KMS-11 (cell line): ENCODE results near the gene MAP7.

Source experiments
- H2AFZ ChIP-seq: fragments of 200-600 bp; sonication (generic); 2 replicates; pipeline ENCODE4 v1.6.1; 2016; ENCODE audit warnings: antibody characterized with exemption, mixed run types, low read depth
- H3K27ac ChIP-seq: fragments of 200-600 bp; sonication (generic); 2 replicates; pipeline ENCODE4 v1.6.1; 2016; ENCODE audit warnings: mild to moderate bottlenecking, mixed run types
- H3K27me3 ChIP-seq: fragments of 200-600 bp; sonication (generic); 2 replicates; pipeline ENCODE4 v1.6.1; 2017; ENCODE audit warnings: mild to moderate bottlenecking, low read depth, mixed run types, moderate library complexity; ENCODE audit not compliant: insufficient read depth
- H3K36me3 ChIP-seq: fragments of 200-600 bp; sonication (generic); 2 replicates; pipeline ENCODE4 v1.6.1; 2017; ENCODE audit warnings: mild to moderate bottlenecking, mixed run types; ENCODE audit not compliant: insufficient read depth
- H3K4me1 ChIP-seq: fragments of 200-600 bp; sonication (generic); 2 replicates; pipeline ENCODE4 v1.6.1; 2016; ENCODE audit warnings: mild to moderate bottlenecking, low read depth, mixed run types; ENCODE audit not compliant: poor library complexity, severe bottlenecking
- H3K4me2 ChIP-seq: fragments of 200-600 bp; sonication (generic); 2 replicates; pipeline ENCODE4 v1.7.0; 2016; ENCODE audit warnings: mild to moderate bottlenecking, mixed run types
- H3K4me3 ChIP-seq: fragments of 200-600 bp; sonication (generic); IDR thresholded peaks from 2 replicates; pipeline ENCODE4 v1.6.1; 2017; ENCODE audit warnings: low read depth, low read length, mixed read lengths; ENCODE audit not compliant: insufficient read depth
- H3K79me2 ChIP-seq: fragments of 200-600 bp; sonication (generic); 2 replicates; pipeline ENCODE4 v1.6.1; 2016; ENCODE audit warnings: low read depth, mixed run types; ENCODE audit not compliant: insufficient read depth
- H3K9ac ChIP-seq: fragments of 200-600 bp; sonication (generic); 2 replicates; pipeline ENCODE4 v1.6.1; 2016; ENCODE audit warnings: mild to moderate bottlenecking, mixed run types
- H4K20me1 ChIP-seq: fragments of 200-600 bp; sonication (generic); 2 replicates; pipeline ENCODE4 v1.6.1; 2016; ENCODE audit warnings: mild to moderate bottlenecking, mixed run types; ENCODE audit not compliant: insufficient read depth
- CTCF ChIP-seq: fragments of 200-600 bp; sonication (generic); conservative IDR thresholded peaks from 2 replicates; pipeline ENCODE4 v1.6.1; 2017; ENCODE audit warnings: low read depth, mild to moderate bottlenecking, antibody characterized with exemption, low read length, moderate library complexity, mixed read lengths

The MAP7 gene

GRCh38 chr6:136563386-136564152, 13.3 kb upstream of the MAP7 start:
- no peak for TF ChIP-seq CTCF
- H3K4me1 ChIP-seq, result peaks cover 14% of the 10 kb centered on the region
- H3K9ac ChIP-seq, result no peak overlapping the region
- H3K4me3 ChIP-seq, result no peak overlapping the region
- no peaks in the 10 kb centered on the region for H3K36me3 ChIP-seq
- no peak overlapping the region for H3K27ac ChIP-seq
- H4K20me1 ChIP-seq, result no peaks in the 10 kb centered on the region
- H2AFZ ChIP-seq, result no peak overlapping the region
- no peak overlapping the region for H3K4me2 ChIP-seq
- no peaks in the 10 kb centered on the region for H3K79me2 ChIP-seq
- H3K27me3 ChIP-seq, result no peaks in the 10 kb centered on the region

DNA sequence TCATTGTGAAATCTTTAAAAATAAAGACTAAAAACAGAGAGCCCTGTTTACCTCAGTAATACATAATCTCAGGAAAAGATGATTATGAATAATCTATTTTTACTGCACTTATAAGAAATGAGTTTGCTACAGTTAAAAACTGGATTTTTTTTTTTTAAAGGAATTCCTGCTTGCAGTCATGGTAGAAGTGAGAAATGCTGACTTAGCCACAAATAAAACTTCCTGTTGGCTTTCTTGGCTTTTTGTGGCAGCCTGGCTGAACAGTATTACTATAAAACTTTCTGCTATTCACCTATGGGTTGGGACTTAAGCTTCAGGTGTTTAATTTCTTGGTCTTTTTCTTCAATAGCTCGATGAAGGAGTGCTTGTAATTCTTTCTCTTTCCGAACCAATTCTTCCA, 12.0 kb upstream of the MAP7 start:
- no peak overlapping the region for H2AFZ ChIP-seq
- 0 out of 2 replicates have a peak overlapping the region, but pooled peaks have one; percentile 3 for H3K4me2 ChIP-seq

DNA sequence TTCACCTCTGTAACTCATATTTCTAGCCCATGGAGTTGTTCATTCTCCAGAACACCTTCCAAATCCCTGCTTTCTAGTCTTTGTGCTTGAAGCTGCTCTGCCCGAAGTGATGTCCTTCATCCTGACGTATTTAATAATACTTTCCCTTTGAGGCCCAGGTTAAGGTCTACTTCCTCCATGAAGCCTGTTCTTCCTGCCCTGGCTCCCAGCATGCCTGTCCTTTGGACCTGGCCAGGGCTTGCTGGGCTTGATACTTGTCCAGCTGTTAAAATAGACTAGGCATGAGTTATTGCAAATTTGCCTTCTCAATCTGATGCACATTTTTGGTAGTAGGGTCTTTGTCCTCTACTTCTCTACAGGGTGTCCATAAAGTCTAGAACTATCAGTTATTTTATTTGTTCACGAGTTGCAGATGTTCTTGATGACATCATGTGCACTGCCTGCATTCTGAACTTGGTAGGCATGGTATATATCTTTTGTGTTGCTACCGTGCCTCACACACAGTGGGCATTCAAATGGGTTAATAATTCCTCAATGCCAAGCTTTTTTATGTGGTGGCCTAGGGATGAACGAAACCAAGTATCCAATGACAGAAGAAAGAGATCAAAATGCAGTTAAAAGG, 3.1 kb upstream of the MAP7 start:
- Histone ChIP-seq H3K79me2 (no peaks in the 10 kb centered on the region), H3K27ac (no peak overlapping the region), H3K9ac (no peak overlapping the region), H3K4me2 (no peak overlapping the region), H3K36me3 (no peaks in the 10 kb centered on the region), H2AFZ (no peak overlapping the region), H3K27me3 (peaks cover 5% of the 10 kb centered on the region; the same call in 1 of the 2 replicates), H4K20me1 (no peaks in the 10 kb centered on the region), H3K4me1 (peaks cover 9% of the 10 kb centered on the region), H3K4me3 (no peak overlapping the region)
- no peak for TF ChIP-seq CTCF

More for the DNA sequence above, 12.0 kb upstream of the MAP7 start:
- Histone ChIP-seq H3K4me1 (peaks cover 14% of the 10 kb centered on the region), H3K4me3 (no peak overlapping the region), H4K20me1 (no peaks in the 10 kb centered on the region), H3K9ac (no peak overlapping the region), H3K27ac (no peak overlapping the region), H3K27me3 (no peaks in the 10 kb centered on the region), H3K79me2 (no peaks in the 10 kb centered on the region), H3K36me3 (no peaks in the 10 kb centered on the region)
- no peak for TF ChIP-seq CTCF

DNA sequence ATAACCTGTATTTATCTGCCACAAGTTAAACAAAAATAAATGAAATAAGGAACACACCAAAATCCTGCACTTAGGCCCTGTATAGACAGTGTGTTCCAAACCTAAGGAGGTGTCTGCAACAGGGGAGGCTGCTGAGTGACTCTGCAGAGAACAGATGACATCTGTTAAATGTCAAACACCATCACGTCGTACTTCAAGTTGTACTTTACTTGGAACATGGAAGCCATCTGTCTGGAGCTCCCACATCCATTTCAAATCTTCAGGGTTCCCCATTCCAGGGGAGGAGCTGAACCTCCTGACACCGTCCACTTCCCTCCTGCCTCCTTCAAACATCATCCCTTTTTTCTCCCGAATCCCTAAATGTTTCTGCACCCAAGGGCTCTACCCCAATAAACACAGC, 1.8 kb upstream of the MAP7 start:
- no peak overlapping the region for H3K27ac ChIP-seq
- no peak overlapping the region for H3K9ac ChIP-seq
- H2AFZ ChIP-seq, result no peak overlapping the region
- peaks cover 5% of the 10 kb centered on the region; the same call in 1 of the 2 replicates for H3K27me3 ChIP-seq
- H3K4me3 ChIP-seq, result no peak overlapping the region
- no peak overlapping the region for H3K4me2 ChIP-seq
- H3K4me1 ChIP-seq, result peaks cover 9% of the 10 kb centered on the region
- H4K20me1 ChIP-seq, result no peaks in the 10 kb centered on the region
- H3K36me3 ChIP-seq, result no peaks in the 10 kb centered on the region
- H3K79me2 ChIP-seq, result no peaks in the 10 kb centered on the region
- no peak for TF ChIP-seq CTCF
